Measurements from ENCODE around the gene ANTXR1.

DNA sequence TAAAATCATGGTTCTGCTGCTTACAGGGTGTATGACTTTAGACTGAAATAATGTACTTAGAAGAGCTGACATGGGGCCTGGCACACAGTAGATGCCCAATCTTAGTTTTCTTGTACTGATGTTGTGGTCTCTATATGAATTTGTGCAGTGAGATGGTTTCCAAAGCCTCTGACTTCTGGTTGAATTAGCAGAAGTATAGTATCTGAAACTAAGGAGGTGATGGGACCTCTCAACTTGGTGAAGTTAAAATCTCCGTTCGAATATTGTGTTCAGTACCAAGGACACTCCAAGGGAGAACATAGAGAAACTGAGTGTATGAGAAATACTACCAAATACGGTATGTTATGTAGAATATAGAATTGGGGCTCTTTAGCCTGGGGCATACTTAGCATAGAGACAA, 120.9 kb downstream of the ANTXR1 start:
- TF ChIP-seq, protein P1, sequence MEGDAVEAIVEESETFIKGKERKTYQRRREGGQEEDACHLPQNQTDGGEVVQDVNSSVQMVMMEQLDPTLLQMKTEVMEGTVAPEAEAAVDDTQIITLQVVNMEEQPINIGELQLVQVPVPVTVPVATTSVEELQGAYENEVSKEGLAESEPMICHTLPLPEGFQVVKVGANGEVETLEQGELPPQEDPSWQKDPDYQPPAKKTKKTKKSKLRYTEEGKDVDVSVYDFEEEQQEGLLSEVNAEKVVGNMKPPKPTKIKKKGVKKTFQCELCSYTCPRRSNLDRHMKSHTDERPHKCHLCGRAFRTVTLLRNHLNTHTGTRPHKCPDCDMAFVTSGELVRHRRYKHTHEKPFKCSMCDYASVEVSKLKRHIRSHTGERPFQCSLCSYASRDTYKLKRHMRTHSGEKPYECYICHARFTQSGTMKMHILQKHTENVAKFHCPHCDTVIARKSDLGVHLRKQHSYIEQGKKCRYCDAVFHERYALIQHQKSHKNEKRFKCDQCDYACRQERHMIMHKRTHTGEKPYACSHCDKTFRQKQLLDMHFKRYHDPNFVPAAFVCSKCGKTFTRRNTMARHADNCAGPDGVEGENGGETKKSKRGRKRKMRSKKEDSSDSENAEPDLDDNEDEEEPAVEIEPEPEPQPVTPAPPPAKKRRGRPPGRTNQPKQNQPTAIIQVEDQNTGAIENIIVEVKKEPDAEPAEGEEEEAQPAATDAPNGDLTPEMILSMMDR (conservative IDR thresholded peaks at IDR 0.05): no peak
- TF ChIP-seq ZFX (IDR thresholded peaks at IDR 0.05): no peak

Data from C4-2B (cell line).